GM12878 (cell line): ENCODE data around the gene HEPACAM2.

Source experiments
- CTCF ChIP-seq, 3 experiments: IDR thresholded peaks in 2 of 3; conservative IDR thresholded peaks in 1 of 3; 2 replicates each; pipeline ENCODE4 v1.5.1; 2011; ENCODE audit warnings: low read depth in 3 of 3, low read length in 3 of 3, mild to moderate bottlenecking in 3 of 3, control low read depth in 2 of 3, moderate library complexity in 2 of 3, inconsistent platforms in 1 of 3, mixed read lengths in 1 of 3; ENCODE audit not compliant: control insufficient read depth in 2 of 3, insufficient read depth in 1 of 3; ENCODE audit errors: extremely low read depth in 1 of 3
- E2F8 ChIP-seq: fragments of 450-650 bp; IDR thresholded peaks from 2 replicates; pipeline ENCODE4 v1.6.1; 2018; ENCODE audit warnings: mild to moderate bottlenecking, low read depth, moderate library complexity; ENCODE audit not compliant: partially characterized antibody
- EZH2 ChIP-seq: IDR thresholded peaks from 2 replicates; pipeline ENCODE4 v1.6.1; 2012; ENCODE audit warnings: low read depth, mild to moderate bottlenecking, control low read depth, inconsistent platforms, low read length, borderline replicate concordance; ENCODE audit not compliant: control insufficient read depth
- HDAC2 ChIP-seq: fragments of 200-600 bp; sonication (generic); IDR thresholded peaks from 2 replicates; pipeline ENCODE4 v1.6.1; 2017
- NFXL1 ChIP-seq: fragments of 450-650 bp; IDR thresholded peaks from 2 replicates; pipeline ENCODE4 v1.6.1; 2017; ENCODE audit warnings: antibody characterized with exemption, mild to moderate bottlenecking, borderline replicate concordance
- POLR2A ChIP-seq: IDR thresholded peaks from 2 replicates; pipeline ENCODE4 v1.6.1; 2011; ENCODE audit warnings: low read depth, mild to moderate bottlenecking, low read length
- POLR2AphosphoS5 ChIP-seq: IDR thresholded peaks from 2 replicates; pipeline ENCODE4 v1.6.1; 2011; ENCODE audit warnings: mild to moderate bottlenecking, low read length, inconsistent platforms
- TARDBP ChIP-seq: IDR thresholded peaks from 2 replicates; pipeline ENCODE4 v1.6.1; 2016; ENCODE audit warnings: borderline replicate concordance
- YY1 ChIP-seq: IDR thresholded peaks from 2 replicates; pipeline ENCODE4 v1.6.1; 2011; ENCODE audit warnings: low read depth, mild to moderate bottlenecking, low read length
- ZNF274 ChIP-seq: IDR thresholded peaks from one replicate; pipeline ENCODE4 v1.8.0; 2011; ENCODE audit not compliant: insufficient read length, insufficient read depth

DNA sequence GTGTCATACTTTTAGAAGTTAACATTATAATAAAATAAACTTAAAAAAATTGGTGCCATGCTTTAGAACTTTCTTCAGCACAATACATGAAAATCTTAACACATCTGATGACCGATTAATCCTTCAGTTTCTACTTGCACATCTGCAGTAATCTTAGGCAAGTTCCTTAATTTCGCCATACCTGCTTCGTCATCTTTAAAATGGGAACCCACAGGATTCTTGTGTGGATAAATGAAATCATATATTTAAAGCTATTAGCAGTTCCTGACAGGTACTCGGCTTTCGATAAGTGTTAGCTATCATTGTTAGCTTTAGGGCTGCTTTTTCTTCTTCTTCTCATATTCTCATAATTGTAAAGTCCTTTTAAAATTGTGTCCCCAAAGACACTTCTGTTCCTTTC is 5.0 kb upstream of the HEPACAM2 start:
- TF ChIP-seq EZH2 (no peak), HDAC2 (no peak), CTCF (IDR thresholded peaks at IDR 0.05 in 2 of 3, conservative IDR thresholded peaks at IDR 0.05 in 1 of 3; ENCODE audit: control insufficient read depth in 2 of 3, extremely low read depth in 1 of 3, insufficient read depth in 1 of 3, low read depth in 3 of 3, low read length in 3 of 3) (no peak), YY1 (no peak), NFXL1 (no peak), TARDBP (no peak), ZNF274 (no peak), POLR2AphosphoS5 (no peak), E2F8 (no peak), POLR2A (no peak)
